Natural killer cell (primary cell): Measurements from ENCODE around the gene PIGT. TPM values are rescaled to one million over a fixed set of nuclear protein-coding genes. Genes with fewer than 3 reads are reported as not detected.

ENCODE experiments used
- ATAC-seq, 3 donors: fragments of 150-1000 bp in 2 of 3; fragments of 200-7000 bp in 1 of 3; cut with Tn5 transposase; 1 replicate in 1 of 3; 2 replicates in 2 of 3; pipeline ENCODE4 v1.10.0; 2021; ENCODE audit warnings: mild to moderate bottlenecking in 2 of 3, moderate library complexity in 2 of 3
- DNase-seq, 2 donors: peaks; one replicate each; pipeline versions ENCODE4 v3.0.0 to v3.0.0-alpha.2; 2013 to 2021; ENCODE audit warnings: mixed read lengths in 1 of 2
- H3K27ac ChIP-seq: one replicate; pipeline ENCODE4 v1.5.1; 2013; ENCODE audit warnings: mild to moderate bottlenecking, low read length
- H3K27me3 ChIP-seq: one replicate; pipeline ENCODE4 v1.6.1; 2013; ENCODE audit warnings: low read length; ENCODE audit not compliant: control insufficient read depth, insufficient read depth
- H3K36me3 ChIP-seq: one replicate; pipeline ENCODE4 v1.6.1; 2013; ENCODE audit warnings: low read length; ENCODE audit not compliant: control insufficient read depth, insufficient read depth
- H3K4me1 ChIP-seq: one replicate; pipeline ENCODE4 v1.6.1; 2013; ENCODE audit warnings: low read length; ENCODE audit not compliant: control insufficient read depth, insufficient read depth
- H3K4me3 ChIP-seq: one replicate; pipeline ENCODE4 v1.5.1; 2013; ENCODE audit warnings: low read length
- H3K9me3 ChIP-seq: one replicate; pipeline ENCODE4 v1.6.1; 2013; ENCODE audit warnings: low read length; ENCODE audit not compliant: control insufficient read depth, insufficient read depth
- H3K27ac Mint-ChIP-seq, 2 donors: one replicate each; pipeline ENCODE4 v1.8.0; 2022; ENCODE audit warnings: mild to moderate bottlenecking in 2 of 2, mixed read lengths in 2 of 2, moderate library complexity in 1 of 2
- H3K27me3 Mint-ChIP-seq, 2 donors: one replicate each; pipeline ENCODE4 v1.8.0; 2022; ENCODE audit warnings: low read depth in 2 of 2, mixed read lengths in 2 of 2
- H3K36me3 Mint-ChIP-seq: one replicate; pipeline ENCODE4 v1.8.0; 2022; ENCODE audit warnings: mixed read lengths
- H3K4me1 Mint-ChIP-seq, 2 donors: one replicate each; pipeline ENCODE4 v1.8.0; 2022; ENCODE audit warnings: mixed read lengths in 2 of 2
- H3K4me3 Mint-ChIP-seq: one replicate; pipeline ENCODE4 v1.8.0; 2022; ENCODE audit warnings: mild to moderate bottlenecking, moderate library complexity, mixed read lengths
- H3K9me3 Mint-ChIP-seq, 2 donors: one replicate each; pipeline ENCODE4 v1.8.0; 2022; ENCODE audit warnings: mixed read lengths in 2 of 2
- CTCF ChIP-seq: fragments of 200-600 bp; IDR thresholded peaks from one replicate; pipeline ENCODE4 v1.8.0; 2022; ENCODE audit warnings: antibody characterized with exemption
- WGBS: methylation state at CpG from one replicate; pipeline ENCODE4 v1.1.7; 2013; ENCODE audit warnings: missing lambda C conversion rate; ENCODE audit not compliant: insufficient coverage; 5-methylcytosine and 5-hydroxymethylcytosine counted together
- intact Hi-C: fragments of 100-400 bp; cut with micrococcal nuclease; formaldehyde crosslinking; loops from one replicate; pipeline ENCODE4 v1.14.2; 2022
- total RNA-seq, 4 donors: library from RNA; stranded (reverse); fragments of 120-200 nt in 1 of 4; gene quantifications; one replicate each; pipeline versions ENCODE4 v1.2.3 to v1.2.4, GENCODE V29; 2013 to 2022

Gene PIGT
- total RNA-seq, 3 donors from 2014 or later (not counting 1 experiment from before 2014, with no cell fraction given): 173 to 190 (median 187) TPM

- Mint-ChIP-seq H3K4me1 (no peaks in the 10 kb centered on the region), H3K27ac (no peak overlapping the region), H3K9me3 (no peaks in the 10 kb centered on the region), H3K4me3 (no peak overlapping the region), H3K27me3 (no peaks in the 10 kb centered on the region), H3K36me3 (peaks cover 9% of the 10 kb centered on the region)
- ATAC-seq: no peak
- Histone ChIP-seq H3K4me3 (no peak overlapping the region), H3K27ac (no peak overlapping the region), H3K27me3 (no peaks in the 10 kb centered on the region), H3K36me3 (peaks cover 51% of the 10 kb centered on the region), H3K9me3 (no peaks in the 10 kb centered on the region), H3K4me1 (no peaks in the 10 kb centered on the region)
- intact Hi-C loops: no loop called here
- no peak for DNase-seq
- WGBS: 97% methylated on average over 17 of the region's 17 CpGs
- TF ChIP-seq CTCF: no peak
Observed at GRCh38 chr20:45425561-45425960, 9.6 kb downstream of the PIGT start.

- 91% methylated on average over 5 of the region's 5 CpGs for WGBS
- no peak overlapping the region for H3K4me3 ChIP-seq
- intact Hi-C loops: no loop called here
- Mint-ChIP-seq H3K4me1 (peaks cover 0 to 4% of the 10 kb centered on the region in 2 donors), H3K27ac (no peak overlapping the region), H3K4me3 (no peak overlapping the region), H3K36me3 (peaks cover 7% of the 10 kb centered on the region), H3K27me3 (no peaks in the 10 kb centered on the region), H3K9me3 (no peaks in the 10 kb centered on the region)
- H3K9me3 ChIP-seq: no peaks in the 10 kb centered on the region
- DNase-seq (no peak), ATAC-seq (no peak)
- H3K36me3 ChIP-seq: peaks cover 42% of the 10 kb centered on the region
- no peaks in the 10 kb centered on the region for H3K27me3 ChIP-seq
- H3K4me1 ChIP-seq: no peaks in the 10 kb centered on the region
- no peak for TF ChIP-seq CTCF
- no peak overlapping the region for H3K27ac ChIP-seq
Observed at GRCh38 chr20:45426320-45427016, 10.5 kb downstream of the PIGT start.

- Mint-ChIP-seq H3K9me3 (peaks cover 0 to 3% of the 10 kb centered on the region in 2 donors), H3K27me3 (no peaks in the 10 kb centered on the region), H3K4me1 (peaks cover 10 to 14% of the 10 kb centered on the region in 2 donors), H3K36me3 (peaks cover 7% of the 10 kb centered on the region), H3K4me3 (no peak overlapping the region), H3K27ac (no peak overlapping the region)
- intact Hi-C loops: no loop called here
- Histone ChIP-seq H3K27me3 (no peaks in the 10 kb centered on the region), H3K4me3 (no peak overlapping the region), H3K27ac (no peak overlapping the region), H3K4me1 (peaks cover 7% of the 10 kb centered on the region), H3K36me3 (peaks cover 34% of the 10 kb centered on the region), H3K9me3 (peaks cover 3% of the 10 kb centered on the region)
- DNase-seq (no peak), ATAC-seq (no peak)
- no peak for TF ChIP-seq CTCF
- 93% methylated on average over 14 of the region's 14 CpGs for WGBS
Observed at GRCh38 chr20:45427236-45428149, 11.6 kb downstream of the PIGT start.
